Breast epithelium (tissue), 4 donors: ENCODE data around the gene FBXO31. TPM values are rescaled to one million over a fixed set of nuclear protein-coding genes. Genes with fewer than 3 reads are reported as not detected.
"Not testable (repeated sequence)": the region's sequence is repeated elsewhere in the genome, so short reads cannot be mapped to it uniquely, and the experiment has no call there.

Source experiments
- DNase-seq, 2 donors: peaks; one replicate each; pipeline ENCODE4 v3.0.0-alpha.2; 2019; ENCODE audit warnings: low spot score in 2 of 2
- H3K27ac ChIP-seq, 2 donors: fragments of 200-600 bp; sonication (generic) in 1 of 2; one replicate each; pipeline ENCODE4 v1.5.1; 2016 to 2019; ENCODE audit warnings: mild to moderate bottlenecking in 1 of 2
- H3K27me3 ChIP-seq, 2 donors: fragments of 200-600 bp; sonication (generic) in 1 of 2; one replicate each; pipeline versions ENCODE4 v1.5.1 to v1.6.0; 2017 to 2019; ENCODE audit warnings: control low read depth in 1 of 2, mild to moderate bottlenecking in 1 of 2
- H3K36me3 ChIP-seq: fragments of 200-600 bp; one replicate; pipeline ENCODE4 v1.5.1; 2019
- H3K4me1 ChIP-seq, 2 donors: fragments of 200-600 bp; sonication (generic); one replicate each; pipeline ENCODE4 v1.5.1; 2016 to 2019; ENCODE audit warnings: control low read depth in 1 of 2
- H3K4me3 ChIP-seq, 3 donors: fragments of 200-600 bp; sonication (generic); 1 replicate in 2 of 3; 2 replicates in 1 of 3; pipeline ENCODE4 v1.5.1; 2016 to 2019; ENCODE audit warnings: mild to moderate bottlenecking in 3 of 3, moderate library complexity in 2 of 3
- H3K9me3 ChIP-seq, 2 donors: fragments of 200-600 bp; sonication (generic) in 1 of 2; one replicate each; pipeline ENCODE4 v1.5.1; 2016 to 2019; ENCODE audit warnings: control low read depth in 1 of 2
- POLR2A ChIP-seq: fragments of 450-650 bp; IDR thresholded peaks from one replicate; pipeline ENCODE4 v1.6.1; 2016; ENCODE audit warnings: antibody characterized with exemption, mild to moderate bottlenecking, moderate library complexity
- POLR2AphosphoS5 ChIP-seq, 3 donors: sonication (generic); formaldehyde crosslinking; IDR thresholded peaks; one replicate each; pipeline ENCODE4 v1.6.1; 2017; ENCODE audit warnings: antibody characterized with exemption in 3 of 3
- intact Hi-C: fragments of 100-400 bp; cut with DNase I; formaldehyde crosslinking; loops from one replicate; pipeline ENCODE4 v1.15.1; 2023; ENCODE audit warnings: low total_unique reads
- total RNA-seq, 3 donors: library from RNA; depleted of rRNA; stranded (reverse); fragments of >200 nt; gene quantifications; one replicate each; pipeline ENCODE4 v1.1.0, GENCODE V29; 2016
- TF ChIP-seq, protein P1 (sequence below), 3 donors: fragments of 450-650 bp; IDR thresholded peaks; one replicate each; pipeline ENCODE4 v1.5.1; 2016 to 2017; ENCODE audit warnings: antibody characterized with exemption in 3 of 3, mild to moderate bottlenecking in 3 of 3, moderate library complexity in 3 of 3

The FBXO31 gene
- total RNA-seq, 3 donors from 2014 or later, result 43.0 to 74.7 (median 67.4) TPM

DNA sequence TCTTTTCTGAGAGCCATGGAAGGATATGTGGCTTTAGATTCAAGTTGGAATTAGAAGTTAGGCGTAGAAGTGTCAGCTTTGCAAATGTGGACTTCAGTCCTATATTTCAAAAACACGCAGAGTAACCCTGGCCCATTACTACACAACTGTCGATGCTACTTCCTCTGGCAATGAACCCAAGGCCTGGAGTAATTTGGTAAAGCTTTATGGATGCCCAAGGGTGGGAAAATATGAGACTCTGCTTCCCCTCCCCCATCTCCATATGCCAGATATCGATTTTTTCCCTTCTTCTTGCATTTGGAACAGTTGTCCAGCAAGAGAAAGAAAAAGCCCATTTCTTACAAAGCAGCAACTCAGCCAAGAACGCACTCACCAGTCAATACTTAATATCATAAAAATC lies 5.7 kb upstream of the FBXO31 start:
- TF ChIP-seq, protein P1, sequence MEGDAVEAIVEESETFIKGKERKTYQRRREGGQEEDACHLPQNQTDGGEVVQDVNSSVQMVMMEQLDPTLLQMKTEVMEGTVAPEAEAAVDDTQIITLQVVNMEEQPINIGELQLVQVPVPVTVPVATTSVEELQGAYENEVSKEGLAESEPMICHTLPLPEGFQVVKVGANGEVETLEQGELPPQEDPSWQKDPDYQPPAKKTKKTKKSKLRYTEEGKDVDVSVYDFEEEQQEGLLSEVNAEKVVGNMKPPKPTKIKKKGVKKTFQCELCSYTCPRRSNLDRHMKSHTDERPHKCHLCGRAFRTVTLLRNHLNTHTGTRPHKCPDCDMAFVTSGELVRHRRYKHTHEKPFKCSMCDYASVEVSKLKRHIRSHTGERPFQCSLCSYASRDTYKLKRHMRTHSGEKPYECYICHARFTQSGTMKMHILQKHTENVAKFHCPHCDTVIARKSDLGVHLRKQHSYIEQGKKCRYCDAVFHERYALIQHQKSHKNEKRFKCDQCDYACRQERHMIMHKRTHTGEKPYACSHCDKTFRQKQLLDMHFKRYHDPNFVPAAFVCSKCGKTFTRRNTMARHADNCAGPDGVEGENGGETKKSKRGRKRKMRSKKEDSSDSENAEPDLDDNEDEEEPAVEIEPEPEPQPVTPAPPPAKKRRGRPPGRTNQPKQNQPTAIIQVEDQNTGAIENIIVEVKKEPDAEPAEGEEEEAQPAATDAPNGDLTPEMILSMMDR (IDR thresholded peaks at IDR 0.05), result no peak
- TF ChIP-seq POLR2AphosphoS5 (IDR thresholded peaks at IDR 0.05), result no peak
- no peak for TF ChIP-seq POLR2A
- intact Hi-C loops, result no loop called here
- no peaks in the 10 kb centered on the region for H3K36me3 ChIP-seq
- peak overlapping the region; percentile 52 to 96 for H3K27ac ChIP-seq
- H3K4me1 ChIP-seq, result peaks cover 9 to 16% of the 10 kb centered on the region in 2 donors
- no peaks in the 10 kb centered on the region for H3K9me3 ChIP-seq
- H3K4me3 ChIP-seq, result no peak overlapping the region
- no peaks in the 10 kb centered on the region for H3K27me3 ChIP-seq
- no peak for DNase-seq

GRCh38 chr16:87388818-87389134 lies 5.2 kb upstream of the FBXO31 start:
- no peak for DNase-seq
- Histone ChIP-seq H3K4me3 (peak overlapping the region in 2 of 3 donors; percentile 34 to 56), H3K9me3 (no peaks in the 10 kb centered on the region), H3K4me1 (peaks cover 9 to 11% of the 10 kb centered on the region in 2 donors), H3K36me3 (no peaks in the 10 kb centered on the region), H3K27me3 (no peaks in the 10 kb centered on the region), H3K27ac (peak overlapping the region; percentile 96)
- TF ChIP-seq, protein P1 (IDR thresholded peaks at IDR 0.05), result no peak
- TF ChIP-seq POLR2A, result no peak
- no peak for TF ChIP-seq POLR2AphosphoS5 (IDR thresholded peaks at IDR 0.05)
- intact Hi-C loops, result no loop called here

GRCh38 chr16:87387942-87388817 lies 4.6 kb upstream of the FBXO31 start:
- H3K27ac ChIP-seq, result peak overlapping the region; percentile 96
- no peaks in the 10 kb centered on the region for H3K9me3 ChIP-seq
- intact Hi-C loops, result no loop called here
- H3K36me3 ChIP-seq, result no peaks in the 10 kb centered on the region
- DNase-seq, result peak; percentile 91 to 97
- H3K4me3 ChIP-seq, result peak overlapping the region in 2 of 3 donors; percentile 34 to 56
- H3K27me3 ChIP-seq, result no peaks in the 10 kb centered on the region
- peaks cover 7 to 9% of the 10 kb centered on the region in 2 donors for H3K4me1 ChIP-seq
- TF ChIP-seq POLR2AphosphoS5 (IDR thresholded peaks at IDR 0.05), result peak; percentile 93 to 96 (median 94)
- peak; percentile 73 for TF ChIP-seq POLR2A
- TF ChIP-seq, protein P1 (IDR thresholded peaks at IDR 0.05), result peak in 1 of 3 donors; percentile 14

DNA sequence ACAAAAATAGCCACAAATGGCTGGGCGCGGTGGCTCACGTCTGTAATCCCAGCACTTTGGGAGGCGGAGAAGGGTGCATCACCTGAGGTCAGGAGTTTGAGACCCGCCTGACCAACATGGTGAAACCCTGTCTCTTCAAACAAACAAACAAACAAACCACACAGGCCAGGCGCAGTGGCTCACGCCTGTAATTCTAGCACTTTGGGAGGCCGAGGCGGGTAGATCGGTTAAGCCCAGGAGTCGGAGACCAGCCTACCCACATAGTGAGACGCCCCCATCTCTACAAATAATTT lies 1.2 kb upstream of the FBXO31 start:
- DNase-seq, H3K27me3 ChIP-seq, H3K36me3 ChIP-seq, intact Hi-C loops, H3K9me3 ChIP-seq: not testable (repeated sequence)
- Histone ChIP-seq H3K4me1 (peaks cover 9 to 22% of the 10 kb centered on the region in 2 donors), H3K27ac (peak overlapping the region; percentile 91 to 95), H3K4me3 (peak overlapping the region; percentile 80 to 97 (median 81))

- peaks cover 9 to 22% of the 10 kb centered on the region in 2 donors for H3K4me1 ChIP-seq
Observed at GRCh38 chr16:87384162-87384874, 742 bp upstream of the FBXO31 start.

More at GRCh38 chr16:87384162-87384874, 742 bp upstream of the FBXO31 start:
- peak overlapping the region; percentile 91 to 95 for H3K27ac ChIP-seq
- H3K9me3 ChIP-seq, result no peaks in the 10 kb centered on the region
- no peaks in the 10 kb centered on the region for H3K27me3 ChIP-seq
- TF ChIP-seq POLR2A (no peak), POLR2AphosphoS5 (IDR thresholded peaks at IDR 0.05) (peak in 2 of 3 donors; percentile 17 to 60)
- TF ChIP-seq, protein P1 (IDR thresholded peaks at IDR 0.05), result peak in 2 of 3 donors; percentile 5 to 11
- H3K36me3 ChIP-seq, result no peaks in the 10 kb centered on the region
- intact Hi-C loops, result no loop called here
- no peak for DNase-seq
- peak overlapping the region; percentile 80 to 97 (median 81) for H3K4me3 ChIP-seq
